Activated CD4-positive, alpha-beta T cell treated with anti-CD3 and anti-CD28 coated beads, Interleukin-2, amount 50 U/mL, for 48 hours (primary cell): ENCODE measurements around the gene RAB34.
"Not testable (repeated sequence)": the region's sequence is repeated elsewhere in the genome, so short reads cannot be mapped to it uniquely, and the experiment has no call there.

ENCODE experiments used
- DNase-seq, 2 experiments: peaks; one replicate each; pipeline ENCODE4 v3.0.0-alpha.2; 2020

The RAB34 gene

GRCh38 chr17:28745786-28746411 is 28.2 kb upstream of the RAB34 start:
- no peak for DNase-seq

GRCh38 chr17:28744972-28745785 is 27.5 kb upstream of the RAB34 start:
- no peak for DNase-seq

DNA sequence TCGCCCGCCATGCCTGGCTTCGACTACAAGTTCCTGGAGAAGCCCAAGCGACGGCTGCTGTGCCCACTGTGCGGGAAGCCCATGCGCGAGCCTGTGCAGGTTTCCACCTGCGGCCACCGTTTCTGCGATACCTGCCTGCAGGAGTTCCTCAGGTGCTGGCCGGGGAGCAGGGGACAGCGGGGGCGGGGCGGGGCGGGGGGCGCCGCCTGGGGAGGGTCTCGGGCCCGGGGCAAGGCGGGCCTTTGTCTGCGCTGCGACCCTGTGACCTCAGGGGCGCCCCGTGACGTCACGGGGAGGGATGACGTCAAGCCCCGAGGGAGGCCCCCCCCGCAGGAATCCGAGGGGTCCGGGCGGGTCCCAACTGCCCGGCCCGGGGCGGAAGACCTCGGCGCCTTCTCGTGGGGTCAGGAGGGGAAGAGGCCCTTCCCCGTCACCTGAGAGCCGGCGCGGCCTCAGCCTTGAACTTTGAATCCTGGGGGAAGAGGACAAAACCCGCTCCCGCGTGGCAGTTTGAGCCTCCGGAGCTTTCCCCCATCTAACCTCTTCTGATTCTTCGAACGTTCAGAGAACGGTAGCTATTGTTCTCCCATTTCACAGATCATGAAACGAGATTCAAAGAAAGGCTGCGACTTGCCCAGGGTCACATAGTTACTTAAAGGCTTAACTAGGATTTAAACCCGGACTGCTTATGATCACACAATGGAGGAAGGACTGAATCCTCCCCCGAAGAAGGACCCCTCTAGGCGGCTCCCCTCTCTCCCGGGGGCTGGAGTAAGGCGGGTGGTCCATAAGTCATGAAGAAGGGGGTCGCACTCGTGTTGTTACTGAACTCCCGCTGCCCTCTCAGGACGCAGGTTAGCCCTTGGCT is 26.7 kb upstream of the RAB34 start:
- DNase-seq = peak; percentile 73 to 77

DNA sequence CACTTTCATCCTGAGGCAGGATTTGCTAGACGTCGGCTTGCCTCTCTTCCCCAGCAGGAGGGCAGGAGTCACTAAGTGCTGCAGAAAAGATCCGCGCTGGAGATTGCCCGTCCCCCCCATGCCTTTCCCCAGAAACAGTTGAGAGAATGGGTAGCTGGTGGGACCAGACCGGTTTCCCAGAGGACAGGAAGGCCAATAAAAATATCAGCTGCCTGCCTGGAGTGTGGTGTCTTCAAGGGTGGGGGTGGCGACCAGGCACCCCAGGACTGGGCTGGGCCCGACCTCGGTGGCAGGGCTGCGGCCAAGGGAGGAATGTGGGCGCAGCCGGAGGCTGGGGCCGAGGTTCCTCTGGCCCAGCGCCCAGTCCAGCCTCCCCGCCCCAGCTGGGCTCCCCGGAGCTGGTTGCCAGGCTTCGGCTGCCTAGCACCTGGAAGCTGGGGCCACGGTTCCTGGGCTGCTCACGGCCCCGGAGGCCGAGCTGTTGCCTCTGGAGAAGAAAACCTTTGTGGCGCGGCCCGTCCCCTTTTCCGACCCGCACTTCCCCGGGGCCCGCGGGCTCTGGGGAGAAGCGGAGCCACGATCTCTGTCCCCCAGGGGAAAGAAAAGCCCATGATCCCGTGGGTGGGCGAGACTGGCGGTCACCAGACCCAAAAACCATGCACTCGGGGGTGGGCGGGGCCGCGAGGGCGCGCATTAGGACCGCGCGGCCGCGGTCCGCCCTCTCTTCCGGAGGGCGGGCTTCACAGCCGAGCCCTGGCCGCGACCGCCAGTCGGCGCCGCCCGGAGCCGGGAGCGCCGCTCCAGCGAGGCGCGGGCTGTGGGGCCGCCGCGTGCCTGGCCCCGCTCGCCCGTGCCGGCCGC is 25.8 kb upstream of the RAB34 start, which contains the start of gene TRAF4:
TSS of gene TRAF4 (plus strand) at position 769 of the 861 bp plus-strand sequence. CDS start 102 bp downstream, outside the sequence.
- DNase-seq = peak; percentile 87 to 88

GRCh38 chr17:28741358-28742349 is 24.0 kb upstream of the RAB34 start:
- DNase-seq = no peak

DNA sequence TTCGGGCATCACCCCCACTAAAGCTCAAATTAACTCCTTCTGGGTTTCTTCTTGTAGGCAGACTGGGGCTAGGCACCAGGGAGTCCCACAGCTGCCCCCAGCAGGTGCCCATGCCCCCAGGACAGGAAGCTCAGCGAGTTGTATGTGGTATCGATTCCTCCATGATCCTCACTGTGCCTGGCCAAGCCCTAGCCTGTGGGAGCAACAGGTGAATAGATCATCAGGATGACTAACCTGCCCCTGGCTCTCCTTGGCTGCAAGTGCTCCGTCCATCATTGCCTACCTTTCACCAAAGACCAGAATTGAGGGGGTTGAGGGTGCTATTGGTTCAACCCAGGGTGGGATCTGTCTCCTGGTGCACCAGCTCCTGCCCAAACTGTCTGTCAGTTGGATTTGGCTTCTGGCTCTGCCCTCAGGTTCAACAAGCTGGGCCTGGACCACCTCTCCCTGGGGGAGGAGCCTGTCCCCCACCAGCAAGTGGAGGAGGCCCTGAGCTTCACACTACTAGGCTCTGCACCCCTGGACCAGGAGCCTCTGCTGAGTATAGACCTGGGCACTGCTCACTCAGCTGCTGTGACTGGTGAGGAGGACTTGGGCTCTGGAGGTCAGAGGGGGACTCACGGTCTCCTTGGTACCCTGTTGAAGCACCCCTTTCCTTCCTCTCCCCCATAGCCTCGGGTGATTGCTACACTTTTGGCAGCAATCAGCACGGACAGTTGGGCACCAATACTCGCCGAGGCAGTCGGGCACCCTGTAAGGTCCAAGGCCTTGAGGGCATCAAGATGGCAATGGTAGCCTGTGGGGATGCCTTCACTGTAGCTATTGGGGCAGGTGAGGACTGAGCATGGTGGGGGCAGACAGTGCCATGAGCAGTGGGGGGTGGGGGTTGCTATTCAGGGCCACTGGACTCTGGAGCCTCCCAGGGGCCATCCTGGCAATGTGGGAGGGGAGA is 23.0 kb upstream of the RAB34 start:
- no peak for DNase-seq

DNA sequence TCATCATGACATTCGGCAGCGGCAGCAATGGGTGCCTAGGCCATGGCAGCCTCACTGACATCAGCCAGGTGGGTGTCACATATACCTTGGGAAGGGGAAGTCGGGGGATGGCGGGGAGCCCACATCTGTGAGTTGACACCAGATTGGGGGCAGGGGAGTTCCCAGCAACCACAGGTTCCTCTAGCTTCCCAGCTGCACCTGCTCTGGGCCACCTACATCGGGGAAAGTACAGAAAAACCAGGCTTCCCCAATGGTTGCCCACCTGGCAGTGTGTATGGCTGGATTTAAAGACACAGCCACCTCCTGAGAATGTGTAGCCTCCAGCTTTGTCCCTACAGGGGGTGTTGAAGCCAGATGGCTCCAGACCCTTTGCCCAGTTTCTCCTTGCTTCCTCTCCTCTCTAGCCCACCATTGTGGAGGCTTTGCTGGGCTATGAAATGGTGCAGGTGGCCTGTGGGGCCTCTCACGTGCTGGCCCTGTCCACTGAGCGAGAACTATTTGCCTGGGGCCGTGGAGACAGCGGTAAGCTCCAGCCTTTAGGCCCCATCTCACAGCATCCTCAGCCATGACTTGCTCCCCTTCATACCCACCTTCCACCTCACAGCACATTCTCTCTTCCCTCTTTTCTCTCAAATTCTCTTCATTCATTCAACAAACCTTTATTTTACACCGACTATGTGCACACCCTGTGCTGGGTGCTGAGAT is 21.2 kb upstream of the RAB34 start:
- DNase-seq = peak; percentile 44 to 62

DNA sequence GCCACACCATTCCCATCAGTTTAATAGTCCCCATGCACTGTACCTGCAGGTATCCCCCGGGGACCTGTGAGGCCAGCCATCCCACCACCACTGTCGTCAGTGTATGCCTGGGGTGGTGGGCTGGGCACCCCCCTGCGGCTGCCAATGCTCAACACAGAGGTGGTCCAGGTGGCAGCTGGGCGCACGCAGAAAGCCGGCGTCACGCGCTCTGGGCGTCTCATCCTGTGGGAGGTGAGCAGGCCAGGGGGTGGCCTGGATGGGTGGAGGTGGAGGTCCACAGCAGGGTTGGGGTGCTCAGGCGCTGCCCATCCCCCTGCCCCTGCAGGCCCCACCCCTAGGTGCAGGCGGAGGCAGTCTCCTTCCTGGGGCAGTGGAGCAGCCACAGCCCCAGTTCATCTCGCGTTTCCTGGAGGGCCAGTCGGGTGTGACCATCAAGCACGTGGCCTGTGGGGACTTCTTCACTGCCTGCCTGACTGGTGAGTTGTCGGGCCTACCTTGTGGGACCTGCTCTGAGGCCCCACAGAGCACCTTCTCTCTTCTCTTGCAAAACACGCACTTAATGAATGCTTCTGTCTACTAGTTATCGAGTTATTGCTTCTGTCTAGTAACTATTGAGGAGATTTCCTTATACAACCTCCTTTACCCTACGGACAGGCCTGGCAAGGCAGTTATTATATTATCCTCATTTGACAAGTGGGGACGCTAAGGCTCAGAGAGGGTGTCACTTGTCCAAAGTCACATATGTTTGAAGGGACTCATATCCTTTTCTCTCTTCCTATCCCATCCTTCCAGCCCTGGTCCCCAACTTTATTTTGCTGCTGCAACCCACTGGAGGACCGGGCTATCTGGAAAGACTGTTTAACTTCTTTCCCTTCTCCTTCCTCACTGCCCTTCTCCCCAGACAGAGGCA is 20.4 kb upstream of the RAB34 start:
- DNase-seq = no peak

DNA sequence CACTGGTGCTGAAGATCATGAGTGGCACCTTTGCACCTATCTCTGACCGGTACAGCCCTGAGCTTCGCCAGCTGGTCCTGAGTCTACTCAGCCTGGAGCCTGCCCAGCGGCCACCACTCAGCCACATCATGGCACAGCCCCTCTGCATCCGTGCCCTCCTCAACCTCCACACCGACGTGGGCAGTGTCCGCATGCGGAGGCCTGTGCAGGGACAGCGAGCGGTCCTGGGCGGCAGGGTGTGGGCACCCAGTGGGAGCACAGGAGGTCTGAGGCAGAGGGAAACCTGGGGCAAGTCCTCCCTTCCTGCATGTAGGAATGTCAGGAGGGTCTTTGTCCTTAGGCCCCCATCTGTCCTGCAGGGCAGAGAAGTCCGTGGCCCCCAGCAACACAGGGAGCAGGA is 19.6 kb upstream of the RAB34 start:
- no peak for DNase-seq

DNA sequence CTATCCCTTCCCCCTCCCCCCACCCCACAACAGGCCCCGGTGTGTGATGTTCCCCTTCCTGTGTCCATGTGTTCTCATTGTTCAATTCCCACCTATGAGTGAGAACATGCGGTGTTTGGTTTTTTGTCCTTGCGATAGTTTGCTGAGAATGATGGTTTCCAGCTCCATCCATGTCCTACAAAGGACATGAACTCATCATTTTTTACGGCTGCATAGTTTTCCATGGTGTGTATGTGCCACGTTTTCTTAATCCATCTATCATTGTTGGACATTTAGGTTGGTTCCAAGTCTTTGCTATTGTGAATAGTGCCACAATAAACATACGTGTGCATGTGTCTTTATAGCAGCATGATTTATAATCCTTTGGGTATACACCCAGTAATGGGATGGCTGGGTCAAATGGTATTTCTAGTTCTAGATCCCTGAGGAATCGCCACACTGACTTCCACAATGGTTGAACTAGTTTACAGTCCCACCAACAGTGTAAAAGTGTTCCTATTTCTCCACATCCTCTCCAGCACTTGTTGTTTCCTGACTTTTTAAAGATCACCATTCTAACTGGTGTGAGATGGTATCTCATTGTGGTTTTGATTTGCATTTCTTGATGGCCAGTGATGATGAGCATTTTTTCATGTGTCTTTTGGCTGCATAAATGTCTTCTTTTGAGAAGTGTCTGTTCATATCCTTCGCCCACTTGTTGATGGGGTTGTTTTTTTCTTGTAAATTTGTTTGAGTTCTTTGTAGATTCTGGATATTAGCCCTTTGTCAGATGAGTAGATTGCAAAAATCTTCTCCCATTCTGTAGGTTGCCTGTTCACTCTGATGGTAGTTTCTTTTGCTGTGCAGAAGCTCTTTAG is 18.5 kb upstream of the RAB34 start:
- DNase-seq = not testable (repeated sequence)

DNA sequence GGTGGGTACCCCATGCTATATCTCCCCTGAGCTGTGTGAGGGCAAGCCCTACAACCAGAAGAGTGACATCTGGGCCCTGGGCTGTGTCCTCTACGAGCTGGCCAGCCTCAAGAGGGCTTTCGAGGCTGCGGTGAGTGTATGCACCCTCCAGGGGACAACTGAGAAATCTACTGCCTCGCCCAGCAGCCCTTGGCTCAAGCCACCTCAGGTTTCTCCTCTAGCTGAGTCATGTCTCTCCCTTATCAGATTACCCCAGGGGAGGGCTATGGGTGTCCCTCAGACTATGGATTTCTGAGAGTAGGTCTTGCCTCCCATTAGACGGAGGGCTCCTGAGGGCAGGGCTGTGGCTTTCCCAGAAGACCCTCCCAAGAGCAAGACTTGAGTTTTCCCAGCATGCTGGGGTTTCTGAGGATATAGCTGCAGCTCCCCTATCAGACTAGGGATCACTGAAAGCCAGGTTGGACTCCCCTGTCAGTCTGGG is 17.6 kb upstream of the RAB34 start:
- DNase-seq = no peak

GRCh38 chr17:28734712-28735241 is 17.1 kb upstream of the RAB34 start:
- DNase-seq = no peak

GRCh38 chr17:28733346-28733745 is 15.7 kb upstream of the RAB34 start:
- no peak for DNase-seq

- no peak for DNase-seq
Observed at GRCh38 chr17:28729950-28730330, 12.3 kb upstream of the RAB34 start.

GRCh38 chr17:28728364-28729200 is 10.9 kb upstream of the RAB34 start, which contains the start of gene NEK8:
Gene NEK8 (plus strand): TSS chr17:28728788. CDS start chr17:28728814, 26 bp downstream.
- peak; percentile 99 to 100 for DNase-seq
